ENCODE results near the gene EFNB2.

Gene EFNB2

GRCh38 chr13:106550570-106551135 lies 15.2 kb upstream of the EFNB2 start:
- DNase-seq: no peak

GRCh38 chr13:106548064-106548696 lies 12.7 kb upstream of the EFNB2 start:
- DNase-seq: no peak

GRCh38 chr13:106541826-106542225 lies 6.4 kb upstream of the EFNB2 start:
- DNase-seq: no peak

GRCh38 chr13:106540613-106541012 lies 5.2 kb upstream of the EFNB2 start:
- DNase-seq: no peak

GRCh38 chr13:106537521-106537920 lies 2.1 kb upstream of the EFNB2 start:
- DNase-seq: no peak

DNA sequence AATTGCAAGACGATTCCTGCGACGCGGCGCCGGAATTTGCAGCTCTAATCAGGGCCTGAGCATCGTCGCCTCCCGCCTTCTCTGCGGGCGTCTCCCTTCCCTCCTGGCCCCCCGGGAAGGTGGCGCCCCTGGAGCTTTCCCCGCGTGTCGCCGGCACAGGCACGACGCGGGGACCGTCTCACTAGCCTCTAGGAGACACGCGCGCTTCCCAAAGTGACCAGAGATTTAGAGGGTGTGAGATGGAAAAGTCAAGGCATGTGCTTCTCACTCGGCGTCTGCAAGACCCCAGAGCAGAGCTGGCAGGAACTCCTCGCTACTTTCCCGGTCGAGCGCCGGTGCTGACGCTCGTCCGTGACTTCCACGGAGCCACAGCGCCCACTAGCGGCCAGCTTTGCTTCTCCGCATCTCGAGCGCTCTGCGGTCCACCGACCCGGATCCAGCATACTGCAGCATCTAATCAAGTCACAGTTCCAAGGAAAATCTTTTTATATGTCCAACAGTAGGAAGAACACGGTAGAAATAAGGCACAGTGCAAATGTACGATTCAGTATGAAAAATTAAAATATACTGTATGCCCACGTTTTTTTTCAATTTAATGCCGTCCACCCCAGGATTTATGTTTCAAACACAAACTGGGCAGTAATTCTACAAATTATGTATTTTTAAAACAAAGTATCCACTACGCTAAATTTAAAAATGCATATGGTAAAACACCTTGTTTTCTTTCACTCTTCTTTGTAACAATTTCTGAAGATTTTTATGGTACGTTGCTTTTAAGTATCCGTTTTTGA lies 977 bp upstream of the EFNB2 start:
- peak; percentile 39 for DNase-seq

- no peak for DNase-seq
Measured at GRCh38 chr13:106534639-106535551, 567 bp downstream of the EFNB2 start.

DNA sequence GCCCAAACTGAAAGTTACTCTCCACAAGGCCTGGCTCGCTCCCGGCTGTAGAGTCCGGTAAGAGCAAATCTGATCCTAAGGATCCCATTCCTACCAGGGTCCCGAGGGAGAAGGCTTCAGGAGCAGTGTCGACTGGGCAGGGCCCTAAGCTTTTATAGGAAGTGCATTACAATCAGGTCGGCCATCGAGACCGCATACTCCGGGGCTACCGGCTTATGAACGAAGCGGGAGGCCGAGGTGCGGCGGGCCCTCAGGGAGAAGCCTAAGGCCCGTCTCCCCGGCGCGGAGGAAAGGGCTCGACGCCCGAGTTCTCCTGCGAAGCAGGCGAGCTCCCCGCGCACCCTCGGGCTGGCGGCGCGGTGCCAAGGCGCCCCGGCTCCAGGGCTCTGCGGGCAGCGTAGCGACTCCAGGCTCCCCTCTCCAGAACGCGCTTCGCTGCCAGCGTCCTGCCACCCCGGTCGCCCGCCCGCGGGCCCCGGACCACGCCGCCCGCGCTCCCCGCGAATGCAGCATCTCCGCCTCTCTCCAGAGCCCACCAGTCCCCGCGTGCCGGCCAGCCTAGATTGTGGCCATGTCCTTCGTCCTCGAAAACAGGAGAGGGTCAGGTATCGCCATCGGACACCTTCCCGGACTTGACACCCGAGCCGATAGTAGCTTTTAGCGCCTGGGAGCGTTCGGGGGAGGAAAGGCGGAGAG lies 1.4 kb downstream of the EFNB2 start:
- DNase-seq: no peak

- peak; percentile 29 for DNase-seq
Measured at GRCh38 chr13:106533101-106533942, 2.1 kb downstream of the EFNB2 start.

DNA sequence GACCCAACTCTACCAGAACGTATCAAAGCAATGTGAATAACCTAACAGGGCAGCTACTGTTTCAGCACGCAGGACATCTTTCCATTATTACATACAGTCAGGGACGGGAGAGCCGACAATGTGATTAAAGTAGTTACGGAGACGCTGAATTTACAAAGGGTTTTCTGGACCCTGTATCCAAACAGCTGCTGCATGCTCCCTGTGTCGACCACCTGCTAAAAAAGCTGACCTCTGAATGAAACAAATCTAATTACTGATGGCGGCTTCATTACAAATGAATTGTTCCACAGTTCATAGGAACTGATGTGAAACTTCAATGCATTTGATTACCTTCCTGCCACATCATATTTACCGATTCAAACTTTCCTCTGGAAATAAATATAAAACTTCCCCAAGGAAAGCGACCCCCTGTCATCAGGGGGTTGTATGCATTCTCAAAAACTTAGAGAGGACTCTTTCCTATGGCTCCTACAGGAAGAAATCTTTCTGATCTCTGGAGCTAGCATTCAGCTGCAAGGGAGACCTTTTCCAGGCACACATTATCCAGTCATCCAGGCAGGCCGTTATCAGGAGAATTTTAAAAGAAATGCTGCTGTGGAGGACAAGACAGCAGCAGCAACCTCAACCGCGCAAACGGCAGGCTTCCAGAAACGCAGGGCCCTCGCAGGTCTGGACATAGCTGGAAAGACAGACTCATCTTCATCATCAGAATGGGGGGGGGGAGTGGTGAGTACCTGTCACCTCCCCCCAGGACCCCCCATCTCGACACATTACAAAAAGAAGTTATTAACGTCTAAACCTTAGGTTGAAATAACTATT lies 3.1 kb downstream of the EFNB2 start:
- no peak for DNase-seq

- DNase-seq: no peak
Measured at GRCh38 chr13:106530980-106531481, 4.4 kb downstream of the EFNB2 start.

DNA sequence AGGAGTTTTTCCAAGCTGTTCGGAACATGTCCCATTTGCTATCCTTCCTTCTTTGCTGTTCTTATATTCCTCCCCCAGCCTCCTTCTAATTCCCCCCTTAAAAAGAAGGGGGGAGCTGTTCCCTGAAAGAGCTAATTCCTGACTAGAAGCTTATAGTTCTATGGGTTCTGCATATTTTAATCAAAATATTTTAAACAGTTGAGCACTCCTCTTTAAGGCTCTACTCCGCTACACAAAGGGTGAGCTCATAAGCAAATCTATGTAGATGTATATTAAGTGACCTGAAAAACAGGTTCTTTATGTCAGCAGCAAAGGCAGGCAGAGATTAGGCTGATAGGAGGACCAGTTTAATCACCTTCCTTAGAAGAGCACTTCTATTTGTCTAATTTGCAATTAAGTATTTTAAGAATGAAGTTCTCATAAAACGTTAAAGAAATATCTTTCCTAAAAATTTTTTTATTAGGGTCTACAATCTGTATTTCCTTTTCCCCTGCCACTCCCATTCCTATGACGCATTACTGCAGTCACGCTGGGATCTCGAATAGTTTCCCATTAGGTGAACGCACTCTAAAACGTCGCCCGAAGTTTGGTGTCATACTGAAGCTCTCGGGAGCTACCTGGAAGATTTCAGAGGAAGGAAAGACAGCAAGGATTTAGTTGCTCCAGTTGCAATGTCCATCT lies 5.2 kb downstream of the EFNB2 start:
- no peak for DNase-seq

- DNase-seq: no peak
Measured at GRCh38 chr13:106529415-106530170, 5.9 kb downstream of the EFNB2 start.

DNA sequence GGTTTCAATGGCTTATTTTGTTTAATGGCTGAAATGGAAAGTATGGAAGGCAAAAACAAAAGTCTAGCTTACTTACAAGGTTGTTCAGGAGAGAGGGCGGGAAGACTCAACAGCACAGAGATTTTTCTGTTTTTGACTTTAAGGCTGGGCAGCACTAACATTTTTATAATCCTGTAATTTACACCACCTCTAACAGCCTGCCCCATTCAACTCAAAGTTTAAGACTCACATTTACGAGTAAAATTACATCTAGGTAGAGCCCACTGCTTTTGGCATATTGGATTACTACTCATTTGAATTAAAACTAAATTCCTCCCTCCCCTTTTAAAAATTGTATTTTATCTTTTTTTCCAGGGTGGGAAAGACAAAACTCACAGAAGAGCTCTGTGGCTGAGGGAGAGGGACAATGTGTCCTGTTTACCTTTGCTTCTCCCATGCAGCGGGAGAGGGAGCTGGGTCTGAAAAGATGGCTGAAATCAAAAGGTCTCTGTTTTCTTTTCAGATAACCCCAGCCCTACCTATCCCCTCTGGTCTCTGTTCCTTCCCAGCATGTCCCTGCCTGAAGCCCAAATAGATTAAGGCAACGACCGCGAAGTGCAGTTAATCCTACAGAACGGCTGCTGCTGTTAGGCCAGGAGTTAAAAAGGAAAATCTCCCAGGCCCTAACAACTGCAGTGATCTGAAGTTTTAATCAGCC lies 6.6 kb downstream of the EFNB2 start:
- DNase-seq: no peak

DNA sequence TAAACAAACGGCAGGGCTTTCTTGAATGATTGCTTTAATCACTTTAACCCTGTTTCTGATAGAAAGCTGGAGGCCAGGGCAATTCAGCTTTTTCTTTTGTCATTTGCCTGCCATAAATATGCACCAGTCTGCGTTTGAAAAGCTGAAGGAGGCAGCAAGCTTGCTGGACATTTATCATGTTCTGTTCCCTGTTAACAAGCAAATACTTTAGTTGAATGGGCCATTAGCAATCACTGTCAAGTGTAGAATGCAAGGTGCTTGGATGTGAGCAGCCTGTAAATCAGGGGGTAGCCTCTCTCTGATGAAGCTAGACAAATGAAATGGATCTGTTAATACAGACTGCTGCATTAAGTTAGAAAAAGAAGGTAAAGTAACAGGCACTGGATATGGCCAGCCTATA lies 7.6 kb downstream of the EFNB2 start:
- DNase-seq: no peak

DNA sequence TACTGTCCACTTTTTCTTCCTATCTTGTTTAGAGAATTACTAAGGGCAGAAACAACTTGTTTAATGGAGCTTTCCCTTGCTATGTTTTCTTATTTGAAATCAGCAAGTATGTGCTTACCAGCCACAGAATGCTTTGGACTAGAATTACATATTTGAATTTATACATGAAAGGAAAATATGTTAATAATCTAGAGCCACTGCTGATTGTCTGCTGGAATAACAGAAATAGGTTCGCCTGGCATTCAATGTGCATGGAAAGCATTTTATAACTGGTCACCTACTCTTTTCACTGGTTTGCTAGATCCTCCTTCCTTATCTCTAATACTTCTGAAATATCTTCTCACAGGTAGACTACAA lies 8.0 kb downstream of the EFNB2 start:
- no peak for DNase-seq

DNA sequence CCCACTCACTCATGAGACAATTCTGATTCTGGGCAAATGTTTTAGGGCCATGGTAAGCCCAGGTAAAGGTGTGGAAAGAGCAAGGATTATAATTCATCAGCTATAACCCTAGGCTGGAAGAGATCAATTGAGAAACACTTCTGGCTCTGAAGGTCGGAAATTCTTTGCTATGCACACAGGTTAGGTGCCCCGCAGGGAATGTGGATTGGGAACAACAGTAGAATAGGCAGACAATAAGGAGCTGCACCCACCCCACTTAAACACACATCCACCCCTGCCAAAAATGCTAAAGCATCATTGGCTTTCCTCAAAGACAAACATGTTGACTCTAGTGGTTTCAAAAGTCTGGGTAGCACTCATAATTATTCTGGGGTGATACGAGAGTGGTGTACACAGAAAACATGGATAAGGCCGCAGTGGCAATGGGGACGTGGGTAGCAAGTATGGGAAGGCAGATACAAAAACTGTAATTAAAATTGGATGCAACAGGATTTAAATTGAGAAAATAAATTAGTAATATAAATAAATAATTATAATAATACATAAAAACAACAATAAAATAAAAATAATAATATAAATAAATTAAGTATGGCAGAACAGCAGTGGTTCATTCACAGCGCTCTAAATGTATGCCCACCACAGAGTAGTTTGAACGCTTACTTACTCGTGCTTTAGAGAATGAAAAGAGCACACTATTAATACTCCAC lies 8.6 kb downstream of the EFNB2 start:
- DNase-seq: no peak

DNA sequence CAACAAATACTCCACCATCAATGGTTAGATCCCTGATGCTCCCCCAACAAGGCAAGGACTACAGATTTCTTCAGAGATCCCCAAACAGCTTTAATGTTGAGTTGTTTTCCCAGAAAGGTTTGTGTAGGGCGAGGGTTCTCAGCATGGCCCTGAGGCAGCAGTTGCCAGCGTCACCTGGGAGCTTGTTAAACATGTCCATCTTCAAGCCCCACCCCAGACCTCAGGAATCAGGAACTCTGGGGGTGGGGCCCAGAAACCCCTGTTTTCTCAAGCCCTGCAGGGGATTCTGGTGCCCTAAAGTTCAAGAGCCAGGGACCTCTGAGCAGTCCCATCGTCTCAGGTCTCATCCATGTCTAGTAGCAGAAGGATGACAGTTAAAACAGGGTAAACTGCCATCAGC lies 9.6 kb downstream of the EFNB2 start:
- no peak for DNase-seq

All from GOT3 (cell line).